K562 (cell line): ENCODE results near the gene EBF4. TPM values are rescaled to one million over a fixed set of nuclear protein-coding genes. Genes with fewer than 3 reads are reported as not detected.
A peak's percentile ranks its signal among the peaks of the same experiment; 100 is the strongest.

Experiments used
- ARID1B ChIP-seq: fragments of 450-650 bp; IDR thresholded peaks from 2 replicates; pipeline ENCODE4 v1.6.1; 2016; ENCODE audit warnings: antibody characterized with exemption, mild to moderate bottlenecking, inconsistent platforms
- CEBPB ChIP-seq: fragments of 450-650 bp; IDR thresholded peaks from 2 replicates; pipeline ENCODE4 v1.6.1; 2016; ENCODE audit warnings: missing genetic modification characterization, missing compliant biosample characterization
- CEBPG ChIP-seq, 3 experiments: fragments of 200-800 bp in 1 of 3; sonication (Bioruptor generic) in 1 of 3; sonication (generic) in 1 of 3; formaldehyde crosslinking in 1 of 3; IDR thresholded peaks in 2 of 3; conservative IDR thresholded peaks in 1 of 3; 2 replicates each; pipeline versions ENCODE4 v1.6.1 to v1.8.0; 2016 to 2022; ENCODE audit warnings: missing compliant biosample characterization in 2 of 3, missing genetic modification characterization in 2 of 3, mild to moderate bottlenecking in 1 of 3, missing genetic modification reagents in 1 of 3
- DPF2 ChIP-seq: fragments of 450-650 bp; IDR thresholded peaks from 2 replicates; pipeline ENCODE4 v1.6.1; 2016
- EP300 ChIP-seq: IDR thresholded peaks from 2 replicates; pipeline ENCODE4 v1.6.1; 2012; ENCODE audit warnings: low read length, improper control_type of control experiment
- FOXK1 ChIP-seq: sonication (generic); formaldehyde crosslinking; IDR thresholded peaks from 2 replicates; pipeline ENCODE4 v1.8.0; 2022; ENCODE audit warnings: missing genetic modification reagents, mild to moderate bottlenecking, borderline replicate concordance
- GATAD2B ChIP-seq: fragments of 450-650 bp; IDR thresholded peaks from 2 replicates; pipeline ENCODE4 v1.6.1; 2017; ENCODE audit warnings: mild to moderate bottlenecking, borderline replicate concordance
- HCFC1 ChIP-seq: IDR thresholded peaks from 2 replicates; pipeline ENCODE4 v1.6.1; 2012; ENCODE audit warnings: low read depth, low read length, improper control_type of control experiment
- PTBP1 ChIP-seq: fragments of 200-400 bp; formaldehyde crosslinking; IDR thresholded peaks from 2 replicates; pipeline ENCODE4 v1.6.1; 2017; ENCODE audit warnings: low read depth, low read length
- SRSF9 ChIP-seq: fragments of 200-400 bp; formaldehyde crosslinking; IDR thresholded peaks from 2 replicates; pipeline ENCODE4 v1.6.1; 2017; ENCODE audit warnings: low read depth, low read length, borderline replicate concordance
- TAL1 ChIP-seq: fragments of 450-650 bp; IDR thresholded peaks from 2 replicates; pipeline ENCODE4 v1.6.1; 2016; ENCODE audit warnings: mild to moderate bottlenecking
- TEAD4 ChIP-seq, 2 experiments: sonication (generic) in 1 of 2; formaldehyde crosslinking in 1 of 2; IDR thresholded peaks; 2 replicates each; pipeline versions ENCODE4 v1.6.1 to v1.8.0; 2012 to 2022; ENCODE audit warnings: borderline replicate concordance in 1 of 2, inconsistent platforms in 1 of 2, low read length in 1 of 2, mild to moderate bottlenecking in 1 of 2, missing genetic modification reagents in 1 of 2
- WHSC1 ChIP-seq: IDR thresholded peaks from one replicate; pipeline ENCODE4 v1.6.1; 2012; ENCODE audit warnings: low read length, control low read depth, inconsistent platforms
- ZKSCAN1 ChIP-seq: fragments of 150-350 bp; IDR thresholded peaks from 2 replicates; pipeline ENCODE4 v1.6.1; 2016; ENCODE audit warnings: low read depth, low read length
- ZSCAN32 ChIP-seq: fragments of 450-650 bp; formaldehyde crosslinking; IDR thresholded peaks from 2 replicates; pipeline ENCODE4 v1.4.0; 2020; ENCODE audit warnings: mild to moderate bottlenecking, moderate library complexity
- polyA plus RNA-seq, 8 experiments: library from polyadenylated mRNA; depleted of rRNA in 4 of 8; stranded (reverse) in 5 of 8; unstranded in 3 of 8; fragments of >200 nt; fragmentation: Nextera tagmentation in 2 of 8; fragmentation: Illumina TruSeq in 1 of 8; extraction: Ambion mirVana in 2 of 8; extraction: Trizol in 1 of 8; gene quantifications; 2 replicates each; pipeline versions ENCODE4 v1.2.1 to v1.2.3, GENCODE V29; 2011 to 2014; ENCODE audit warnings: inconsistent platforms in 1 of 8, missing spikeins in 1 of 8
- total RNA-seq, 7 experiments: library from RNA; depleted of rRNA in 6 of 7; stranded (reverse); fragments of >200 nt in 6 of 7; fragmentation: Illumina TruSeq in 2 of 7; extraction: Trizol in 2 of 7; gene quantifications; 2 replicates each; pipeline versions ENCODE4 v1.2.1 to v1.2.3, GENCODE V29; 2011 to 2021; ENCODE audit warnings: low replicate concordance in 1 of 7
- TF ChIP-seq, protein P1 (sequence below): IDR thresholded peaks from 2 replicates; pipeline ENCODE4 v1.6.1; 2016; ENCODE audit warnings: missing genetic modification characterization, missing compliant biosample characterization
- TF ChIP-seq, protein P2 (sequence below): sonication (generic); formaldehyde crosslinking; IDR thresholded peaks from 2 replicates; pipeline ENCODE4 v1.8.1; 2023; ENCODE audit warnings: missing genetic modification reagents, mild to moderate bottlenecking, borderline replicate concordance

The EBF4 gene
- total and polyA plus RNA-seq, 9 of the 15 experiments (the other 6 are each of a cell fraction or from before 2014, with no cell fraction given): 0.09 TPM; not detected in 8

GRCh38 chr20:2804041-2804828 is 111.7 kb downstream of the EBF4 start (continued):
- TF ChIP-seq HCFC1 (no peak), EP300 (peak; percentile 41; the same call in 1 of the 2 replicates), CEBPG (CRISPR knock-in tag; IDR thresholded peaks at IDR 0.05) (peak; percentile 59; the same call in 1 of the 2 replicates), CEBPG (tag; conservative IDR thresholded peaks at IDR 0.05 in 1 of 2, IDR thresholded peaks at IDR 0.05 in 1 of 2) (peak in 1 of 2 experiments; percentile 68; a peak in 3 of 4 replicates), FOXK1 (CRISPR knock-in tag) (no peak), PTBP1 (no peak), SRSF9 (no peak), DPF2 (0 out of 2 replicates have a peak, but pooled peaks have one; percentile 58), ARID1B (peak; percentile 87), TAL1 (peak; percentile 92), GATAD2B (no peak), ZSCAN32 (CRISPR knock-in tag) (no peak), TEAD4 (IDR thresholded peaks at IDR 0.05; ENCODE audit: low read length) (peak; percentile 91), TEAD4 (CRISPR knock-in tag; IDR thresholded peaks at IDR 0.05; ENCODE audit: borderline replicate concordance) (no peak), CEBPB (tag) (peak; percentile 87), WHSC1 (no peak), ZKSCAN1 (no peak)
- TF ChIP-seq, protein P1, sequence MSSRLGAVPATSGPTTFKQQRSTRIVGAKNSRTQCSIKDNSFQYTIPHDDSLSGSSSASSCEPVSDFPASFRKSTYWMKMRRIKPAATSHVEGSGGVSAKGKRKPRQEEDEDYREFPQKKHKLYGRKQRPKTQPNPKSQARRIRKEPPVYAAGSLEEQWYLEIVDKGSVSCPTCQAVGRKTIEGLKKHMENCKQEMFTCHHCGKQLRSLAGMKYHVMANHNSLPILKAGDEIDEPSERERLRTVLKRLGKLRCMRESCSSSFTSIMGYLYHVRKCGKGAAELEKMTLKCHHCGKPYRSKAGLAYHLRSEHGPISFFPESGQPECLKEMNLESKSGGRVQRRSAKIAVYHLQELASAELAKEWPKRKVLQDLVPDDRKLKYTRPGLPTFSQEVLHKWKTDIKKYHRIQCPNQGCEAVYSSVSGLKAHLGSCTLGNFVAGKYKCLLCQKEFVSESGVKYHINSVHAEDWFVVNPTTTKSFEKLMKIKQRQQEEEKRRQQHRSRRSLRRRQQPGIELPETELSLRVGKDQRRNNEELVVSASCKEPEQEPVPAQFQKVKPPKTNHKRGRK (tag): no peak
- TF ChIP-seq, protein P2, sequence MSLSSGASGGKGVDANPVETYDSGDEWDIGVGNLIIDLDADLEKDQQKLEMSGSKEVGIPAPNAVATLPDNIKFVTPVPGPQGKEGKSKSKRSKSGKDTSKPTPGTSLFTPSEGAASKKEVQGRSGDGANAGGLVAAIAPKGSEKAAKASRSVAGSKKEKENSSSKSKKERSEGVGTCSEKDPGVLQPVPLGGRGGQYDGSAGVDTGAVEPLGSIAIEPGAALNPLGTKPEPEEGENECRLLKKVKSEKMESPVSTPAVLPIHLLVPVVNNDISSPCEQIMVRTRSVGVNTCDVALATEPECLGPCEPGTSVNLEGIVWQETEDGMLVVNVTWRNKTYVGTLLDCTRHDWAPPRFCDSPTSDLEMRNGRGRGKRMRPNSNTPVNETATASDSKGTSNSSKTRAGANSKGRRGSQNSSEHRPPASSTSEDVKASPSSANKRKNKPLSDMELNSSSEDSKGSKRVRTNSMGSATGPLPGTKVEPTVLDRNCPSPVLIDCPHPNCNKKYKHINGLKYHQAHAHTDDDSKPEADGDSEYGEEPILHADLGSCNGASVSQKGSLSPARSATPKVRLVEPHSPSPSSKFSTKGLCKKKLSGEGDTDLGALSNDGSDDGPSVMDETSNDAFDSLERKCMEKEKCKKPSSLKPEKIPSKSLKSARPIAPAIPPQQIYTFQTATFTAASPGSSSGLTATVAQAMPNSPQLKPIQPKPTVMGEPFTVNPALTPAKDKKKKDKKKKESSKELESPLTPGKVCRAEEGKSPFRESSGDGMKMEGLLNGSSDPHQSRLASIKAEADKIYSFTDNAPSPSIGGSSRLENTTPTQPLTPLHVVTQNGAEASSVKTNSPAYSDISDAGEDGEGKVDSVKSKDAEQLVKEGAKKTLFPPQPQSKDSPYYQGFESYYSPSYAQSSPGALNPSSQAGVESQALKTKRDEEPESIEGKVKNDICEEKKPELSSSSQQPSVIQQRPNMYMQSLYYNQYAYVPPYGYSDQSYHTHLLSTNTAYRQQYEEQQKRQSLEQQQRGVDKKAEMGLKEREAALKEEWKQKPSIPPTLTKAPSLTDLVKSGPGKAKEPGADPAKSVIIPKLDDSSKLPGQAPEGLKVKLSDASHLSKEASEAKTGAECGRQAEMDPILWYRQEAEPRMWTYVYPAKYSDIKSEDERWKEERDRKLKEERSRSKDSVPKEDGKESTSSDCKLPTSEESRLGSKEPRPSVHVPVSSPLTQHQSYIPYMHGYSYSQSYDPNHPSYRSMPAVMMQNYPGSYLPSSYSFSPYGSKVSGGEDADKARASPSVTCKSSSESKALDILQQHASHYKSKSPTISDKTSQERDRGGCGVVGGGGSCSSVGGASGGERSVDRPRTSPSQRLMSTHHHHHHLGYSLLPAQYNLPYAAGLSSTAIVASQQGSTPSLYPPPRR: no peak
